IMR-90 (cell line): Measurements from ENCODE around the gene ARMC8. TPM values are rescaled to one million over a fixed set of nuclear protein-coding genes. Genes with fewer than 3 reads are reported as not detected.

Experiments
- ATAC-seq: fragments of 200-7000 bp; cut with Tn5 transposase; 2 replicates; pipeline ENCODE4 v1.9.1; 2020; ENCODE audit warnings: low read depth, mild to moderate bottlenecking, moderate library complexity
- BruUV-seq: library from RNA; stranded (reverse); fragments of 400-500 nt; replicated peaks from 2 replicates; lab custom pipeline; 2021; lab: Mats Ljungman, UMichigan
- CTCF ChIA-PET: fragments of 300-600 bp; formaldehyde crosslinking; extraction: SDS; loops from one replicate; lab custom pipeline; 2021; ENCODE audit warnings: antibody characterized with exemption; lab: Yijun Ruan, JAX
- POLR2A ChIA-PET: fragments of 300-600 bp; sonication (Branson Sonifier 250); formaldehyde crosslinking; loops from one replicate; lab custom pipeline; 2022; ENCODE audit warnings: antibody characterized with exemption; ENCODE audit not compliant: unreplicated experiment; lab: Charles Lee
- DNase-seq: peaks from one replicate; pipeline ENCODE4 v3.0.0; 2013
- H2AFZ ChIP-seq: replicated peaks from 2 replicates; pipeline ENCODE3; 2013; ENCODE audit warnings: low read length, mild to moderate bottlenecking; ENCODE audit not compliant: poor library complexity
- H2AK5ac ChIP-seq: 2 replicates; pipeline ENCODE4 v1.6.1; 2013; ENCODE audit warnings: low read depth, low read length, inconsistent platforms
- H2AK9ac ChIP-seq: replicated peaks from 2 replicates; pipeline ENCODE3; 2013; ENCODE audit warnings: mild to moderate bottlenecking, low read depth, low read length, moderate library complexity; ENCODE audit not compliant: poor library complexity
- H2BK120ac ChIP-seq: 2 replicates; pipeline ENCODE4 v1.6.1; 2013; ENCODE audit warnings: low read depth, low read length, inconsistent platforms
- H2BK15ac ChIP-seq: 3 replicates; pipeline ENCODE4 v1.6.1; 2013; ENCODE audit warnings: low read depth, low read length, inconsistent platforms
- H2BK20ac ChIP-seq: 2 replicates; pipeline ENCODE4 v1.6.1; 2013; ENCODE audit warnings: low read depth, mild to moderate bottlenecking, inconsistent platforms, low read length, moderate library complexity
- H2BK5ac ChIP-seq: 2 replicates; pipeline ENCODE4 v1.6.1; 2013; ENCODE audit warnings: mild to moderate bottlenecking, low read depth, low read length, inconsistent platforms; ENCODE audit not compliant: poor library complexity, severe bottlenecking
- H3K14ac ChIP-seq: replicated peaks from 2 replicates; pipeline ENCODE4 v1.6.1; 2013; ENCODE audit warnings: low read depth, low read length, inconsistent platforms
- H3K18ac ChIP-seq: 2 replicates; pipeline ENCODE4 v1.6.1; 2013; ENCODE audit warnings: low read depth, low read length, control low read depth
- H3K23ac ChIP-seq: 2 replicates; pipeline ENCODE4 v1.6.1; 2013; ENCODE audit warnings: low read depth, low read length, inconsistent platforms
- H3K27ac ChIP-seq: 2 replicates; pipeline ENCODE4 v1.5.1; 2013; ENCODE audit warnings: mild to moderate bottlenecking, control low read depth, low read length; ENCODE audit not compliant: insufficient read depth
- H3K27me3 ChIP-seq: 2 replicates; pipeline ENCODE4 v1.6.1; 2013; ENCODE audit warnings: low read length; ENCODE audit not compliant: control insufficient read depth, insufficient read depth
- H3K36me3 ChIP-seq: 2 replicates; pipeline ENCODE4 v1.6.1; 2013; ENCODE audit warnings: low read length, mixed read lengths; ENCODE audit not compliant: control insufficient read depth, insufficient read depth
- H3K4ac ChIP-seq: 2 replicates; pipeline ENCODE4 v1.6.1; 2013; ENCODE audit warnings: low read depth, low read length, inconsistent platforms
- H3K4me1 ChIP-seq: 2 replicates; pipeline ENCODE4 v1.6.1; 2013; ENCODE audit warnings: low read length, mixed read lengths; ENCODE audit not compliant: control insufficient read depth, insufficient read depth
- H3K4me2 ChIP-seq: 2 replicates; pipeline ENCODE4 v1.6.1; 2013; ENCODE audit warnings: low read depth, mild to moderate bottlenecking, control low read depth, low read length, moderate library complexity
- H3K4me3 ChIP-seq: 2 replicates; pipeline ENCODE4 v1.5.1; 2013; ENCODE audit warnings: low read depth, mild to moderate bottlenecking, control low read depth, low read length, moderate library complexity; ENCODE audit not compliant: insufficient read depth
- H3K56ac ChIP-seq: 2 replicates; pipeline ENCODE4 v1.6.1; 2013; ENCODE audit warnings: low read length, inconsistent platforms; ENCODE audit not compliant: insufficient read depth; ENCODE audit errors: extremely low read depth
- H3K79me1 ChIP-seq, 2 experiments: 2 replicates each; pipeline ENCODE4 v1.6.1; 2013; ENCODE audit warnings: low read length in 2 of 2, inconsistent platforms in 1 of 2, low read depth in 1 of 2
- H3K9ac ChIP-seq: 2 replicates; pipeline ENCODE4 v1.6.1; 2013; ENCODE audit warnings: low read depth, low read length, control low read depth
- H3K9me1 ChIP-seq: 2 replicates; pipeline ENCODE4 v1.6.1; 2013; ENCODE audit warnings: low read length, inconsistent platforms; ENCODE audit not compliant: insufficient read depth
- H3K9me3 ChIP-seq: 2 replicates; pipeline ENCODE4 v1.6.1; 2013; ENCODE audit warnings: low read length; ENCODE audit not compliant: control insufficient read depth, insufficient read depth
- H4K20me1 ChIP-seq: 2 replicates; pipeline ENCODE4 v1.6.1; 2013; ENCODE audit warnings: low read length, inconsistent platforms; ENCODE audit not compliant: insufficient read depth
- H4K5ac ChIP-seq: 2 replicates; pipeline ENCODE4 v1.6.1; 2013; ENCODE audit warnings: mild to moderate bottlenecking, low read depth, low read length, control low read depth
- H4K8ac ChIP-seq, 2 experiments: 2 replicates each; pipeline ENCODE4 v1.6.1; 2013; ENCODE audit warnings: low read depth in 2 of 2, low read length in 2 of 2, control low read depth in 1 of 2, inconsistent platforms in 1 of 2
- H4K91ac ChIP-seq: 2 replicates; pipeline ENCODE4 v1.6.1; 2013; ENCODE audit warnings: low read depth, low read length, inconsistent platforms; ENCODE audit not compliant: insufficient read depth
- FOS ChIP-seq: fragments of 150-350 bp; IDR thresholded peaks from 2 replicates; pipeline ENCODE4 v1.6.1; 2016; ENCODE audit warnings: low read depth, low read length
- RAD21 ChIP-seq: IDR thresholded peaks from 2 replicates; pipeline ENCODE4 v1.6.1; 2012; ENCODE audit warnings: low read length, improper control_type of control experiment
- SMC3 ChIP-seq: fragments of 150-350 bp; IDR thresholded peaks from 2 replicates; pipeline ENCODE4 v1.6.1; 2016; ENCODE audit warnings: low read depth, mild to moderate bottlenecking, antibody characterized with exemption, low read length, moderate library complexity
- WGBS, 2 experiments: methylation state at CpG; one replicate each; pipeline versions ENCODE4 v1.1.5 to v1.1.7; 2013; ENCODE audit warnings: missing lambda C conversion rate in 2 of 2; ENCODE audit not compliant: insufficient read length in 1 of 2; ENCODE audit errors: extremely low coverage in 2 of 2; 5-methylcytosine and 5-hydroxymethylcytosine counted together
- dilution Hi-C: fragments of 300-500 bp; cut with HindIII; formaldehyde crosslinking; loops from one replicate; pipeline ENCODE4 v1.14.3; 2018; ENCODE audit warnings: low sequenced_read_pairs; ENCODE audit not compliant: unreplicated experiment
- in situ Hi-C: fragments of 300-500 bp; cut with MboI; formaldehyde crosslinking; loops from 3 replicates; pipeline ENCODE4 v1.14.3; 2019; ENCODE audit warnings: low sequenced_read_pairs, inconsistent platforms, mixed read lengths
- intact Hi-C: fragments of 100-400 bp; cut with micrococcal nuclease; formaldehyde crosslinking; loops from 2 replicates; pipeline ENCODE4 v1.10.0; 2022
- polyA plus RNA-seq, 3 experiments: library from polyadenylated mRNA; depleted of rRNA; stranded (reverse); fragments of >200 nt; gene quantifications; 2 replicates each; pipeline ENCODE4 v1.2.3, GENCODE V29; 2012; ENCODE audit warnings: low replicate concordance in 1 of 3
- total RNA-seq: library from RNA; depleted of rRNA; stranded (reverse); fragments of >200 nt; gene quantifications from 2 replicates; pipeline ENCODE4 v1.2.3, GENCODE V29; 2012
- TF ChIP-seq, protein P1 (sequence below): fragments of 150-350 bp; IDR thresholded peaks from 2 replicates; pipeline ENCODE4 v1.6.1; 2016; ENCODE audit warnings: low read depth, mild to moderate bottlenecking, low read length, moderate library complexity, borderline replicate concordance

ARMC8 gene
- total and polyA plus RNA-seq, 2 of the 4 experiments (the other 2 are of a cell fraction): 39.1 to 75.1 TPM

- Histone ChIP-seq H2BK20ac (no peak overlapping the region), H3K4me3 (no peak overlapping the region), H4K91ac (no peak overlapping the region), H3K23ac (no peak overlapping the region), H3K4ac (no peak overlapping the region), H2BK15ac (no peak overlapping the region), H3K9ac (no peak overlapping the region), H3K79me1 (no peaks in the 10 kb centered on the region), H3K36me3 (no peaks in the 10 kb centered on the region), H3K4me2 (no peak overlapping the region), H4K5ac (no peak overlapping the region), H3K56ac (no peak overlapping the region), H3K9me1 (no peaks in the 10 kb centered on the region), H3K27ac (no peak overlapping the region), H3K4me1 (no peaks in the 10 kb centered on the region), H2AK5ac (no peak overlapping the region), H4K20me1 (no peaks in the 10 kb centered on the region), H3K14ac (no peak overlapping the region), H3K27me3 (peaks cover 24% of the 10 kb centered on the region), H3K18ac (no peak overlapping the region), H2AFZ (no peak overlapping the region), H2AK9ac (no peak overlapping the region), H4K8ac (no peak overlapping the region), H2BK5ac (no peak overlapping the region), H2BK120ac (no peak overlapping the region), H3K9me3 (no peaks in the 10 kb centered on the region)
- ChIA-PET CTCF (interaction anchor here (1.5 kb wide), 1 partner anchor 8 kb away, joined by 3 read pairs; no protein-coding TSS in a partner anchor), POLR2A (no interaction called here)
- in situ Hi-C loops (no loop called here), dilution Hi-C loops (no loop called here), intact Hi-C loops (no loop called here)
- BruUV-seq: no TSS peak
- ATAC-seq (no peak), DNase-seq (no peak)
- WGBS, 2 experiments: no CpG with 5 or more reads among the region's 1 CpG
- TF ChIP-seq FOS (no peak), RAD21 (no peak), SMC3 (no peak)
- TF ChIP-seq, protein P1, sequence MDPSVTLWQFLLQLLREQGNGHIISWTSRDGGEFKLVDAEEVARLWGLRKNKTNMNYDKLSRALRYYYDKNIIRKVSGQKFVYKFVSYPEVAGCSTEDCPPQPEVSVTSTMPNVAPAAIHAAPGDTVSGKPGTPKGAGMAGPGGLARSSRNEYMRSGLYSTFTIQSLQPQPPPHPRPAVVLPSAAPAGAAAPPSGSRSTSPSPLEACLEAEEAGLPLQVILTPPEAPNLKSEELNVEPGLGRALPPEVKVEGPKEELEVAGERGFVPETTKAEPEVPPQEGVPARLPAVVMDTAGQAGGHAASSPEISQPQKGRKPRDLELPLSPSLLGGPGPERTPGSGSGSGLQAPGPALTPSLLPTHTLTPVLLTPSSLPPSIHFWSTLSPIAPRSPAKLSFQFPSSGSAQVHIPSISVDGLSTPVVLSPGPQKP: no peak
Measured at GRCh38 chr3:138317687-138318086, 130.6 kb downstream of the ARMC8 start.
